GM23338 (cell line): ENCODE data around the gene SST. TPM values are rescaled to one million over a fixed set of nuclear protein-coding genes. Genes with fewer than 3 reads are reported as not detected.

ENCODE experiments used
- ATAC-seq: fragments of 200-7000 bp; cut with Tn5 transposase; 3 replicates; pipeline ENCODE4 v1.9.1; 2020
- DNase-seq: peaks from one replicate; pipeline ENCODE4 v3.0.0-alpha.2; 2015; ENCODE audit warnings: low spot score
- H2AFZ ChIP-seq: fragments of 200-600 bp; sonication (generic); 2 replicates; pipeline ENCODE4 v1.8.0; 2016; ENCODE audit warnings: antibody characterized with exemption, mild to moderate bottlenecking, moderate library complexity
- H3F3A ChIP-seq: fragments of 200-600 bp; sonication (generic); replicated peaks from 2 replicates; pipeline ENCODE4 v1.8.0; 2017; ENCODE audit warnings: antibody characterized with exemption, mixed run types, low read depth
- H3K27ac ChIP-seq: fragments of 200-600 bp; sonication (generic); 2 replicates; pipeline ENCODE4 v1.6.1; 2016; ENCODE audit warnings: low read depth
- H3K27me3 ChIP-seq: fragments of 200-600 bp; sonication (generic); 2 replicates; pipeline ENCODE4 v1.8.0; 2016; ENCODE audit warnings: mild to moderate bottlenecking, mixed run types, moderate library complexity; ENCODE audit not compliant: insufficient read depth
- H3K36me3 ChIP-seq: fragments of 200-600 bp; sonication (generic); 2 replicates; pipeline ENCODE4 v1.8.0; 2016; ENCODE audit warnings: mild to moderate bottlenecking; ENCODE audit not compliant: insufficient read depth
- H3K4me1 ChIP-seq: fragments of 200-600 bp; sonication (generic); 2 replicates; pipeline ENCODE4 v1.8.0; 2016; ENCODE audit warnings: mild to moderate bottlenecking, moderate library complexity; ENCODE audit not compliant: insufficient read depth
- H3K4me2 ChIP-seq: fragments of 200-600 bp; sonication (generic); 2 replicates; pipeline ENCODE4 v1.7.1; 2017; ENCODE audit warnings: mixed run types
- H3K4me3 ChIP-seq: fragments of 200-600 bp; sonication (generic); 2 replicates; pipeline ENCODE4 v1.6.1; 2016; ENCODE audit warnings: mixed run types
- H3K79me2 ChIP-seq: fragments of 200-600 bp; sonication (generic); replicated peaks from 2 replicates; pipeline ENCODE4 v1.8.0; 2017; ENCODE audit warnings: mild to moderate bottlenecking; ENCODE audit not compliant: insufficient read depth
- H3K9me2 ChIP-seq: fragments of 200-600 bp; sonication (generic); 2 replicates; pipeline ENCODE4 v1.8.0; 2017; ENCODE audit not compliant: insufficient read depth
- H4K20me1 ChIP-seq: fragments of 200-600 bp; sonication (generic); replicated peaks from 2 replicates; pipeline ENCODE4 v1.8.0; 2017; ENCODE audit warnings: mild to moderate bottlenecking; ENCODE audit not compliant: insufficient read depth
- H3K27ac Mint-ChIP-seq: 2 replicates; pipeline ENCODE4 v1.8.0; 2020; ENCODE audit warnings: inconsistent platforms, mild to moderate bottlenecking, moderate library complexity, mixed read lengths
- H3K27me3 Mint-ChIP-seq: 3 replicates; pipeline ENCODE4 v1.8.0; 2022; ENCODE audit warnings: low read depth, mild to moderate bottlenecking, moderate library complexity, mixed read lengths, inconsistent platforms; ENCODE audit not compliant: insufficient read depth, poor library complexity
- H3K36me3 Mint-ChIP-seq: 3 replicates; pipeline ENCODE4 v1.8.0; 2021; ENCODE audit warnings: low read depth, mild to moderate bottlenecking, inconsistent platforms, moderate library complexity, mixed read lengths
- H3K4me1 Mint-ChIP-seq: 3 replicates; pipeline ENCODE4 v1.8.0; 2020; ENCODE audit warnings: mild to moderate bottlenecking, inconsistent platforms, mixed read lengths
- H3K4me3 Mint-ChIP-seq: 3 replicates; pipeline ENCODE4 v1.8.0; 2021; ENCODE audit warnings: moderate library complexity, mild to moderate bottlenecking, inconsistent platforms, mixed read lengths
- H3K9me3 Mint-ChIP-seq: 3 replicates; pipeline ENCODE4 v1.8.0; 2020; ENCODE audit warnings: moderate library complexity, mild to moderate bottlenecking, inconsistent platforms, mixed read lengths
- EZH2 ChIP-seq: fragments of 200-600 bp; sonication (generic); IDR thresholded peaks from one replicate; pipeline ENCODE4 v1.8.0; 2017; ENCODE audit warnings: antibody characterized with exemption, mild to moderate bottlenecking, low read depth; ENCODE audit not compliant: unreplicated experiment
- EZH2phosphoT487 ChIP-seq: fragments of 200-600 bp; sonication (generic); IDR thresholded peaks from one replicate; pipeline ENCODE4 v1.8.1; 2018; ENCODE audit warnings: antibody characterized with exemption; ENCODE audit not compliant: unreplicated experiment
- POLR2AphosphoS5 ChIP-seq: IDR thresholded peaks from 2 replicates; pipeline ENCODE4 v1.6.1; 2016; ENCODE audit warnings: antibody characterized with exemption, low read depth
- STAT1 ChIP-seq: IDR thresholded peaks from one replicate; pipeline ENCODE4 v1.6.1; 2016; ENCODE audit warnings: antibody characterized with exemption; ENCODE audit not compliant: unreplicated experiment
- ZNF114 ChIP-seq: fragments of 250-450 bp; sonication (Bioruptor Pico); IDR thresholded peaks from 2 replicates; pipeline ENCODE4 v1.5.0; 2020; ENCODE audit warnings: mild to moderate bottlenecking, moderate library complexity
- ZNF331 ChIP-seq: fragments of 250-450 bp; sonication (Bioruptor Pico); IDR thresholded peaks from 2 replicates; pipeline ENCODE4 v1.5.0; 2020; ENCODE audit warnings: low read depth, mild to moderate bottlenecking, moderate library complexity
- polyA plus RNA-seq: library from polyadenylated mRNA; unstranded; fragments of >200 nt; fragmentation: Nextera tagmentation; extraction: Ambion mirVana; gene quantifications from 2 replicates; pipeline ENCODE4 v1.2.1, GENCODE V29; 2016
- total RNA-seq: library from RNA; depleted of rRNA; stranded (reverse); fragments of >200 nt; shearing (Covaris generic); gene quantifications from 2 replicates; pipeline ENCODE4 v1.2.3, GENCODE V29; 2014
- TF ChIP-seq, protein P1 (sequence below): IDR thresholded peaks from 2 replicates; pipeline ENCODE4 v1.6.1; 2016; ENCODE audit warnings: antibody characterized with exemption
- TF ChIP-seq, protein P2 (sequence below): IDR thresholded peaks from one replicate; pipeline ENCODE4 v1.6.1; 2018; ENCODE audit warnings: antibody characterized with exemption; ENCODE audit not compliant: unreplicated experiment
- TF ChIP-seq, protein P3 (sequence below), 2 experiments: fragments of 200-600 bp in 1 of 2; sonication (generic) in 1 of 2; conservative IDR thresholded peaks; 2 replicates each; pipeline versions ENCODE4 v1.5.1 to v1.6.1; 2016 to 2017; ENCODE audit warnings: antibody characterized with exemption in 2 of 2, low read depth in 2 of 2, mild to moderate bottlenecking in 2 of 2, moderate library complexity in 1 of 2

SST gene
- total and polyA plus RNA-seq, 2 experiments from 2014 or later: 3.9 TPM; not detected in 1

DNA sequence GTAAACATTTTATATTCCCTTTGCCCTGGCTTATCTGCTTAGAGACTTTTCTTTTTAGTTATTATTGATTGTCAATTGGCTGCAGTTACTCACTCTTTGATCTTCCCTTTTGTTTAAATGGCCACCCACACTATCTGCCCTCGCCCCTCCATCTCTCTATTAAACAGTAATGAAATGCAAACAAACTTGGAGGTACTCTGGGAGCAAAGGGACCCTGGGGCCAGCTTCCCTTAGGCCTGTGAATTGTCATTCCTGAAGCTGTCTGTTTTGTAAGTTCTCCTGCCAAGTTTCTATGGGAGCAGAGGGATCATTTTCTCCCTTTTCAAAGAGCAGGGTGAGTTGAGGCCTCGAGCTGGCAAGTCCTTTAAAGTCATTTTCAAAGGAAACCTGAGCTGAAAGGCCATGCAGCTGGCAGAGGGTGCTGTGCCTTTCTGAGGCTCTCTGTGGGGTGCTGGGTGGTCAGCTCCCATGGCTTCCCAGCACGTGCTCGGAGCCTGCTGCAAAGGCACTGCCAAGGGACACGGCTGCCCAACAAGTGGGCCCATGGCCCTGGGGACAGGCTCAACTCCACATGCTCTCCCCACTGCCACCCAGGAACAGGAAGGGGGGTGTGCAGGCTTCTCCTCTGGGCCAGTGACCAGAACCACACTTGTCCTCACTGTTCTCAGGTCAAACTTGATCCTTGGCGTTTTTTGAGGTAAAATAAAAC is 49.6 kb upstream of the SST start:
- no peak overlapping the region for H2AFZ ChIP-seq
- no peaks in the 10 kb centered on the region; the same call in 1 of the 2 replicates for H3F3A ChIP-seq
- H4K20me1 ChIP-seq: no peaks in the 10 kb centered on the region
- H3K36me3 ChIP-seq: peaks cover 5% of the 10 kb centered on the region; the same call in 1 of the 2 replicates
- Mint-ChIP-seq H3K4me1 (peaks cover 19% of the 10 kb centered on the region), H3K4me3 (no peak overlapping the region), H3K9me3 (no peaks in the 10 kb centered on the region), H3K27ac (no peak overlapping the region), H3K27me3 (no peaks in the 10 kb centered on the region), H3K36me3 (peaks cover 20% of the 10 kb centered on the region)
- no peaks in the 10 kb centered on the region for H3K9me2 ChIP-seq
- H3K4me3 ChIP-seq: no peak overlapping the region
- no peak overlapping the region for H3K27ac ChIP-seq
- ATAC-seq (peak; percentile 68), DNase-seq (no peak)
- H3K4me2 ChIP-seq: no peak overlapping the region
- H3K4me1 ChIP-seq: peaks cover 14% of the 10 kb centered on the region; the same call in 1 of the 2 replicates
- no peaks in the 10 kb centered on the region for H3K79me2 ChIP-seq
- TF ChIP-seq, protein P1, sequence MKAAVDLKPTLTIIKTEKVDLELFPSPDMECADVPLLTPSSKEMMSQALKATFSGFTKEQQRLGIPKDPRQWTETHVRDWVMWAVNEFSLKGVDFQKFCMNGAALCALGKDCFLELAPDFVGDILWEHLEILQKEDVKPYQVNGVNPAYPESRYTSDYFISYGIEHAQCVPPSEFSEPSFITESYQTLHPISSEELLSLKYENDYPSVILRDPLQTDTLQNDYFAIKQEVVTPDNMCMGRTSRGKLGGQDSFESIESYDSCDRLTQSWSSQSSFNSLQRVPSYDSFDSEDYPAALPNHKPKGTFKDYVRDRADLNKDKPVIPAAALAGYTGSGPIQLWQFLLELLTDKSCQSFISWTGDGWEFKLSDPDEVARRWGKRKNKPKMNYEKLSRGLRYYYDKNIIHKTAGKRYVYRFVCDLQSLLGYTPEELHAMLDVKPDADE: no peak
- no peak for TF ChIP-seq EZH2
- TF ChIP-seq, protein P2, sequence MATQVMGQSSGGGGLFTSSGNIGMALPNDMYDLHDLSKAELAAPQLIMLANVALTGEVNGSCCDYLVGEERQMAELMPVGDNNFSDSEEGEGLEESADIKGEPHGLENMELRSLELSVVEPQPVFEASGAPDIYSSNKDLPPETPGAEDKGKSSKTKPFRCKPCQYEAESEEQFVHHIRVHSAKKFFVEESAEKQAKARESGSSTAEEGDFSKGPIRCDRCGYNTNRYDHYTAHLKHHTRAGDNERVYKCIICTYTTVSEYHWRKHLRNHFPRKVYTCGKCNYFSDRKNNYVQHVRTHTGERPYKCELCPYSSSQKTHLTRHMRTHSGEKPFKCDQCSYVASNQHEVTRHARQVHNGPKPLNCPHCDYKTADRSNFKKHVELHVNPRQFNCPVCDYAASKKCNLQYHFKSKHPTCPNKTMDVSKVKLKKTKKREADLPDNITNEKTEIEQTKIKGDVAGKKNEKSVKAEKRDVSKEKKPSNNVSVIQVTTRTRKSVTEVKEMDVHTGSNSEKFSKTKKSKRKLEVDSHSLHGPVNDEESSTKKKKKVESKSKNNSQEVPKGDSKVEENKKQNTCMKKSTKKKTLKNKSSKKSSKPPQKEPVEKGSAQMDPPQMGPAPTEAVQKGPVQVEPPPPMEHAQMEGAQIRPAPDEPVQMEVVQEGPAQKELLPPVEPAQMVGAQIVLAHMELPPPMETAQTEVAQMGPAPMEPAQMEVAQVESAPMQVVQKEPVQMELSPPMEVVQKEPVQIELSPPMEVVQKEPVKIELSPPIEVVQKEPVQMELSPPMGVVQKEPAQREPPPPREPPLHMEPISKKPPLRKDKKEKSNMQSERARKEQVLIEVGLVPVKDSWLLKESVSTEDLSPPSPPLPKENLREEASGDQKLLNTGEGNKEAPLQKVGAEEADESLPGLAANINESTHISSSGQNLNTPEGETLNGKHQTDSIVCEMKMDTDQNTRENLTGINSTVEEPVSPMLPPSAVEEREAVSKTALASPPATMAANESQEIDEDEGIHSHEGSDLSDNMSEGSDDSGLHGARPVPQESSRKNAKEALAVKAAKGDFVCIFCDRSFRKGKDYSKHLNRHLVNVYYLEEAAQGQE: no peak
- no peaks in the 10 kb centered on the region for H3K27me3 ChIP-seq

DNA sequence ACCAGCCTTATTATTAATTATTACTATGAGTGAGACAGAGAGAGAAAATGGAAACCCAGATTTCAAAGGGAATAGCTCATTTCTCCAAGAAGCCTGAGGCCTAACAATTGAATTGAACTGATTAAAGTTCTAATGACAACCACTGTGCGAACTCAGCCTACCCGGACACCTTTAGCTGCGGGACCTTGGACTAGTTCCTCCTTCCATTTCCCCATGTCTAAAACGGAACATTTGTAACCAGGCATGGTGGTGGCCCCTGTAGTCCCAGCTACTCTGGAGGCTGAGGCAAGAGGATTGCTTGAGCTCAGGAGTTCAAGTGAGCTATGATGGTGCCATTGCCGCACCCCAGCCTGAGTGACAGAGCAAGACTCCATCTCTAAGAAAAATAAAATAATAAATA is 48.6 kb upstream of the SST start:
- Histone ChIP-seq H3K4me1 (peaks cover 14% of the 10 kb centered on the region; the same call in 1 of the 2 replicates), H3K79me2 (no peaks in the 10 kb centered on the region), H4K20me1 (no peaks in the 10 kb centered on the region), H3K4me3 (no peak overlapping the region), H3K9me2 (no peaks in the 10 kb centered on the region), H3K4me2 (no peak overlapping the region), H3K27me3 (no peaks in the 10 kb centered on the region), H3F3A (no peaks in the 10 kb centered on the region; the same call in 1 of the 2 replicates), H3K27ac (no peak overlapping the region), H3K36me3 (no peaks in the 10 kb centered on the region), H2AFZ (no peak overlapping the region)
- ATAC-seq (no peak), DNase-seq (no peak)
- H3K36me3 Mint-ChIP-seq: peaks cover 12% of the 10 kb centered on the region
- H3K27ac Mint-ChIP-seq: no peak overlapping the region
- H3K4me1 Mint-ChIP-seq: peaks cover 19% of the 10 kb centered on the region
- no peaks in the 10 kb centered on the region for H3K9me3 Mint-ChIP-seq
- H3K27me3 Mint-ChIP-seq: no peaks in the 10 kb centered on the region
- H3K4me3 Mint-ChIP-seq: no peak overlapping the region
- TF ChIP-seq, protein P2: no peak
- TF ChIP-seq ZNF331 (CRISPR knock-in tag) (no peak), EZH2phosphoT487 (no peak), ZNF114 (no peak), POLR2AphosphoS5 (no peak), STAT1 (no peak)
- TF ChIP-seq, protein P3, sequence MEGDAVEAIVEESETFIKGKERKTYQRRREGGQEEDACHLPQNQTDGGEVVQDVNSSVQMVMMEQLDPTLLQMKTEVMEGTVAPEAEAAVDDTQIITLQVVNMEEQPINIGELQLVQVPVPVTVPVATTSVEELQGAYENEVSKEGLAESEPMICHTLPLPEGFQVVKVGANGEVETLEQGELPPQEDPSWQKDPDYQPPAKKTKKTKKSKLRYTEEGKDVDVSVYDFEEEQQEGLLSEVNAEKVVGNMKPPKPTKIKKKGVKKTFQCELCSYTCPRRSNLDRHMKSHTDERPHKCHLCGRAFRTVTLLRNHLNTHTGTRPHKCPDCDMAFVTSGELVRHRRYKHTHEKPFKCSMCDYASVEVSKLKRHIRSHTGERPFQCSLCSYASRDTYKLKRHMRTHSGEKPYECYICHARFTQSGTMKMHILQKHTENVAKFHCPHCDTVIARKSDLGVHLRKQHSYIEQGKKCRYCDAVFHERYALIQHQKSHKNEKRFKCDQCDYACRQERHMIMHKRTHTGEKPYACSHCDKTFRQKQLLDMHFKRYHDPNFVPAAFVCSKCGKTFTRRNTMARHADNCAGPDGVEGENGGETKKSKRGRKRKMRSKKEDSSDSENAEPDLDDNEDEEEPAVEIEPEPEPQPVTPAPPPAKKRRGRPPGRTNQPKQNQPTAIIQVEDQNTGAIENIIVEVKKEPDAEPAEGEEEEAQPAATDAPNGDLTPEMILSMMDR (conservative IDR thresholded peaks at IDR 0.05; ENCODE audit: low read depth in 2 of 2): no peak
